HEK293 (cell line): ENCODE measurements around the gene DHRS3.

Experiments used
- CTCF ChIA-PET: fragments of 350-600 bp; formaldehyde crosslinking; extraction: SDS; loops from one replicate; lab custom pipeline; 2021; ENCODE audit warnings: antibody characterized with exemption; lab: Yijun Ruan, JAX
- POLR2A ChIA-PET: fragments of 300-600 bp; formaldehyde crosslinking; extraction: SDS; loops from one replicate; lab custom pipeline; 2020; ENCODE audit warnings: antibody characterized with exemption, inconsistent platforms; lab: Yijun Ruan, JAX
- H3K27ac ChIP-seq: fragments of 200-500 bp; sonication (Bioruptor generic); 2 replicates; pipeline ENCODE4 v1.5.1; 2014; ENCODE audit warnings: low read depth, low read length, control low read depth, inconsistent platforms; ENCODE audit errors: extremely low read depth
- H3K36me3 ChIP-seq, 2 experiments: fragments of 200-500 bp in 1 of 2; sonication (Bioruptor generic) in 1 of 2; 1 replicate in 1 of 2; 2 replicates in 1 of 2; pipeline ENCODE4 v1.5.1; 2014 to 2017; ENCODE audit warnings: inconsistent platforms in 2 of 2, low read length in 2 of 2; ENCODE audit not compliant: control insufficient read depth in 2 of 2, insufficient read depth in 1 of 2
- H3K4me1 ChIP-seq: fragments of 200-500 bp; sonication (Bioruptor generic); 2 replicates; pipeline ENCODE4 v1.5.1; 2014; ENCODE audit warnings: mild to moderate bottlenecking, low read length, inconsistent platforms; ENCODE audit not compliant: control insufficient read depth, insufficient read depth
- H3K4me3 ChIP-seq: 2 replicates; pipeline ENCODE4 v1.5.1; 2011; ENCODE audit warnings: low read depth, mild to moderate bottlenecking, control low read depth, low read length, moderate library complexity
- H3K9me3 ChIP-seq: fragments of 200-500 bp; sonication (Bioruptor generic); 2 replicates; pipeline ENCODE4 v1.5.1; 2014; ENCODE audit warnings: low read depth, low read length, inconsistent platforms; ENCODE audit not compliant: control insufficient read depth, insufficient read depth
- EGR2 ChIP-seq: fragments of 450-650 bp; formaldehyde crosslinking; IDR thresholded peaks from 2 replicates; pipeline ENCODE4 v1.5.1; 2016; ENCODE audit warnings: low read depth, missing biosample characterization, missing genetic modification characterization
- IKZF3 ChIP-seq: fragments of 450-650 bp; IDR thresholded peaks from 2 replicates; pipeline ENCODE4 v1.5.0; 2018; ENCODE audit warnings: missing biosample characterization, mild to moderate bottlenecking, missing genetic modification characterization, moderate library complexity
- OSR2 ChIP-seq: fragments of 450-650 bp; formaldehyde crosslinking; IDR thresholded peaks from 2 replicates; pipeline ENCODE4 v1.5.1; 2016; ENCODE audit warnings: missing biosample characterization, missing genetic modification characterization
- PRDM10 ChIP-seq: fragments of 450-650 bp; formaldehyde crosslinking; IDR thresholded peaks from 2 replicates; pipeline ENCODE4 v1.5.1; 2016; ENCODE audit warnings: missing biosample characterization, missing genetic modification characterization
- RBAK ChIP-seq: fragments of 450-650 bp; formaldehyde crosslinking; IDR thresholded peaks from 2 replicates; pipeline ENCODE4 v1.5.1; 2016; ENCODE audit warnings: missing biosample characterization, missing genetic modification characterization
- SALL2 ChIP-seq: fragments of 450-650 bp; formaldehyde crosslinking; IDR thresholded peaks from 2 replicates; pipeline ENCODE4 v1.5.0; 2017; ENCODE audit warnings: missing biosample characterization, mild to moderate bottlenecking, missing genetic modification characterization, borderline replicate concordance
- WT1 ChIP-seq: fragments of 450-650 bp; formaldehyde crosslinking; IDR thresholded peaks from 2 replicates; pipeline ENCODE4 v1.5.1; 2016; ENCODE audit warnings: missing biosample characterization, missing genetic modification characterization
- ZBTB17 ChIP-seq: fragments of 450-650 bp; formaldehyde crosslinking; IDR thresholded peaks from 2 replicates; pipeline ENCODE4 v1.5.1; 2016; ENCODE audit warnings: missing biosample characterization, missing genetic modification characterization
- ZFHX2 ChIP-seq: fragments of 450-650 bp; formaldehyde crosslinking; conservative IDR thresholded peaks from 2 replicates; pipeline ENCODE4 v1.5.1; 2016; ENCODE audit warnings: missing biosample characterization, missing genetic modification characterization
- ZIC2 ChIP-seq: fragments of 450-650 bp; formaldehyde crosslinking; IDR thresholded peaks from 2 replicates; pipeline ENCODE4 v1.5.1; 2016; ENCODE audit warnings: missing biosample characterization, missing genetic modification characterization
- ZNF114 ChIP-seq: fragments of 450-650 bp; formaldehyde crosslinking; IDR thresholded peaks from 2 replicates; pipeline ENCODE4 v1.5.0; 2017; ENCODE audit warnings: missing biosample characterization, missing genetic modification characterization
- ZNF184 ChIP-seq: fragments of 450-650 bp; IDR thresholded peaks from 2 replicates; pipeline ENCODE4 v1.5.1; 2018; ENCODE audit warnings: missing biosample characterization, mild to moderate bottlenecking, missing genetic modification characterization
- ZNF214 ChIP-seq: fragments of 450-650 bp; formaldehyde crosslinking; IDR thresholded peaks from 2 replicates; pipeline ENCODE4 v1.5.1; 2017; ENCODE audit warnings: missing biosample characterization, mild to moderate bottlenecking, missing genetic modification characterization, borderline replicate concordance
- ZNF341 ChIP-seq: fragments of 450-650 bp; formaldehyde crosslinking; IDR thresholded peaks from 2 replicates; pipeline ENCODE4; 2016; ENCODE audit warnings: low read depth, missing biosample characterization, missing genetic modification characterization
- ZNF48 ChIP-seq: fragments of 450-650 bp; formaldehyde crosslinking; IDR thresholded peaks from 2 replicates; pipeline ENCODE4 v1.5.1; 2016; ENCODE audit warnings: missing biosample characterization, missing genetic modification characterization
- ZNF670 ChIP-seq: fragments of 450-650 bp; formaldehyde crosslinking; IDR thresholded peaks from 2 replicates; pipeline ENCODE4 v1.5.1; 2016; ENCODE audit warnings: missing biosample characterization, missing genetic modification characterization, low read depth
- ZNF792 ChIP-seq: fragments of 450-650 bp; formaldehyde crosslinking; IDR thresholded peaks from 2 replicates; pipeline ENCODE4 v1.5.1; 2016; ENCODE audit warnings: missing biosample characterization, missing genetic modification characterization
- ZNF843 ChIP-seq: fragments of 450-650 bp; formaldehyde crosslinking; IDR thresholded peaks from 2 replicates; pipeline ENCODE4 v1.5.1; 2016; ENCODE audit warnings: missing biosample characterization, missing genetic modification characterization
- TF ChIP-seq, protein P1 (sequence below): fragments of 450-650 bp; formaldehyde crosslinking; IDR thresholded peaks from 2 replicates; pipeline ENCODE4 v1.5.1; 2017; ENCODE audit warnings: missing biosample characterization, missing genetic modification characterization
- TF ChIP-seq, protein P2 (sequence below): sonication (generic); formaldehyde crosslinking; IDR thresholded peaks from 2 replicates; pipeline ENCODE4 v1.8.1; 2022; ENCODE audit warnings: mild to moderate bottlenecking, moderate library complexity, missing genetic modification reagents

DHRS3 gene

DNA sequence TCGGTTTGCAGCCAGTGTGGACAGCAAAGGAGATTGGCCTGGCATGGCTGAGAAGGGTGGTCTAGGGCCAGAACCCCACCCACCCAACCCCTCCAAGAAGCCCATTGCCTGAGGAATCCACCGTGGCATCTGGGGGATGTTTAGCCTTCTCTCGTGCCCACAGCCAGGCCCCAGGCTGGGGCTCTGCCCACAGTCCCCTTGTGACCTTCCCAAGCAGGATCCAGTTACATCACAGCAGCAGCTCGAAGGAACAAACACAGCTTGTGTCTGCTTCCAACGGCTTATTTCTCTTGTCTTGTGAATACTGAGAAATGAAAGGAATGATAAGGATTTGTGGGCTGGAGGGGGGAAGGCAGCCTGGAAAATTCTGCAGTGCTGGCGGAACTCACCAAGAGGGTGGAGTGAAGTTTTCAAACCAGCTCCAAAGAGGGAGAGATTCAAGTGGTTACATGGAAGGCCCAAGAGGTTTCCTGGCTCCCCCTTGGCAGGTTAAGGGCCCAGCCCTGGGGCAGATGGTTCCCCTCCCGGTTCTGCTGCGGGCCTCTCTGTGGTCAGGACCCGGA is 61.6 kb downstream of the DHRS3 start:
- Histone ChIP-seq H3K4me3 (no peak overlapping the region), H3K36me3 (no peaks in the 10 kb centered on the region), H3K27ac (peak overlapping the region; percentile 27), H3K9me3 (no peaks in the 10 kb centered on the region), H3K4me1 (peaks cover 4% of the 10 kb centered on the region; the same call in 1 of the 2 replicates)
- TF ChIP-seq ZNF184 (tag by site-specific recombination) (no peak), ZNF114 (tag by site-specific recombination) (no peak), EGR2 (tag by site-specific recombination) (peak; percentile 7; the same call in 1 of the 2 replicates), ZNF843 (tag by site-specific recombination) (no peak), ZNF48 (no peak), RBAK (tag by site-specific recombination) (no peak), ZFHX2 (peak; percentile 35), ZBTB17 (tag by site-specific recombination) (no peak), WT1 (tag by site-specific recombination) (no peak), PRDM10 (no peak), OSR2 (tag by site-specific recombination) (no peak), IKZF3 (tag by site-specific recombination) (no peak), ZIC2 (peak; percentile 56), ZNF341 (tag by site-specific recombination) (no peak; the same call in 1 of the 2 replicates), ZNF792 (tag by site-specific recombination) (no peak), ZNF670 (tag by site-specific recombination) (no peak), ZNF214 (tag by site-specific recombination) (no peak), SALL2 (tag by site-specific recombination) (no peak)
- TF ChIP-seq, protein P1, sequence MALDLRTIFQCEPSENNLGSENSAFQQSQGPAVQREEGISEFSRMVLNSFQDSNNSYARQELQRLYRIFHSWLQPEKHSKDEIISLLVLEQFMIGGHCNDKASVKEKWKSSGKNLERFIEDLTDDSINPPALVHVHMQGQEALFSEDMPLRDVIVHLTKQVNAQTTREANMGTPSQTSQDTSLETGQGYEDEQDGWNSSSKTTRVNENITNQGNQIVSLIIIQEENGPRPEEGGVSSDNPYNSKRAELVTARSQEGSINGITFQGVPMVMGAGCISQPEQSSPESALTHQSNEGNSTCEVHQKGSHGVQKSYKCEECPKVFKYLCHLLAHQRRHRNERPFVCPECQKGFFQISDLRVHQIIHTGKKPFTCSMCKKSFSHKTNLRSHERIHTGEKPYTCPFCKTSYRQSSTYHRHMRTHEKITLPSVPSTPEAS (tag by site-specific recombination): no peak
- TF ChIP-seq, protein P2, sequence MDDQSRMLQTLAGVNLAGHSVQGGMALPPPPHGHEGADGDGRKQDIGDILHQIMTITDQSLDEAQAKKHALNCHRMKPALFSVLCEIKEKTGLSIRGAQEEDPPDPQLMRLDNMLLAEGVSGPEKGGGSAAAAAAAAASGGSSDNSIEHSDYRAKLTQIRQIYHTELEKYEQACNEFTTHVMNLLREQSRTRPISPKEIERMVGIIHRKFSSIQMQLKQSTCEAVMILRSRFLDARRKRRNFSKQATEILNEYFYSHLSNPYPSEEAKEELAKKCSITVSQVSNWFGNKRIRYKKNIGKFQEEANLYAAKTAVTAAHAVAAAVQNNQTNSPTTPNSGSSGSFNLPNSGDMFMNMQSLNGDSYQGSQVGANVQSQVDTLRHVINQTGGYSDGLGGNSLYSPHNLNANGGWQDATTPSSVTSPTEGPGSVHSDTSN (CRISPR knock-in tag): no peak
- CTCF ChIA-PET: interaction anchor here (0.6 to 1.1 kb wide), 3 partner anchors 9 to 40 kb away, joined by 3 to 4 read pairs (median 3); no protein-coding TSS in a partner anchor
- POLR2A ChIA-PET: interaction anchor here (1.0 to 1.5 kb wide), 6 partner anchors 17 to 78 kb away, joined by 3 to 7 read pairs (median 4); partner anchors contain the start of gene DHRS3
